HepG2 (cell line): ENCODE measurements around the gene LPIN3. TPM values are rescaled to one million over a fixed set of nuclear protein-coding genes. Genes with fewer than 3 reads are reported as not detected.

Experiments
- ATAC-seq: fragments of 200-7000 bp; cut with Tn5 transposase; 3 replicates; pipeline ENCODE4 v1.9.1; 2020; ENCODE audit warnings: mild to moderate bottlenecking, moderate library complexity
- BruUV-seq: library from RNA; stranded (reverse); fragments of 400-500 nt; replicated peaks from 2 replicates; lab custom pipeline; 2021; lab: Mats Ljungman, UMichigan
- CTCF ChIA-PET: fragments of 300-600 bp; formaldehyde crosslinking; extraction: SDS; loops from one replicate; lab custom pipeline; 2021; ENCODE audit warnings: low total read pairs, inconsistent platforms, low intra/inter-chr PET ratio; lab: Yijun Ruan, JAX
- POLR2A ChIA-PET: fragments of 350-600 bp; sonication (Branson Sonifier 250); formaldehyde crosslinking; loops from one replicate; lab custom pipeline; 2020; ENCODE audit warnings: antibody characterized with exemption, inconsistent platforms; lab: Yijun Ruan, JAX
- DNase-seq: peaks from one replicate; pipeline ENCODE4 v3.0.0-alpha.2; 2015; ENCODE audit warnings: low spot score
- FAIRE-seq: peaks from 3 replicates; lab custom pipeline; 2011; peaks lifted over from hg19 to GRCh38; lab: Jason Lieb, UNC
- H2AFZ ChIP-seq: one replicate; pipeline ENCODE4 v1.6.1; 2011; ENCODE audit warnings: low read length, inconsistent platforms
- H3K27ac ChIP-seq: fragments of 300-600 bp; 3 replicates; pipeline ENCODE4 v1.8.0; 2011; ENCODE audit warnings: mixed run types, mild to moderate bottlenecking, mixed read lengths, low read length, inconsistent platforms; ENCODE audit not compliant: insufficient read depth; ENCODE audit errors: extremely low read length
- H3K27me3 ChIP-seq, 2 experiments: fragments of 200-600 bp in 1 of 2; 2 replicates in 1 of 2; 3 replicates in 1 of 2; pipeline versions ENCODE4 v1.6.0 to v1.8.0; 2011; ENCODE audit warnings: low read length in 2 of 2, mild to moderate bottlenecking in 2 of 2, moderate library complexity in 2 of 2, inconsistent platforms in 1 of 2; ENCODE audit not compliant: insufficient read depth in 2 of 2, control insufficient read depth in 1 of 2
- H3K36me3 ChIP-seq, 2 experiments: fragments of 200-600 bp in 1 of 2; replicated peaks in 1 of 2; 2 replicates in 1 of 2; 3 replicates in 1 of 2; pipeline versions ENCODE4 v1.5.1 to v1.8.0; 2011; ENCODE audit warnings: low read length in 2 of 2, inconsistent platforms in 1 of 2; ENCODE audit not compliant: insufficient read depth in 2 of 2, control insufficient read depth in 1 of 2
- H3K4me1 ChIP-seq: 2 replicates; pipeline ENCODE4 v1.5.1; 2012; ENCODE audit warnings: low read length, inconsistent platforms; ENCODE audit not compliant: insufficient read depth
- H3K4me2 ChIP-seq: 2 replicates; pipeline ENCODE4 v1.6.0; 2011; ENCODE audit warnings: low read depth, low read length, inconsistent platforms
- H3K4me3 ChIP-seq, 3 experiments: fragments of 200-600 bp in 1 of 3; sonication (generic), shearing (Covaris generic) in 1 of 3; replicated peaks in 1 of 3; 2 replicates each; pipeline ENCODE4 v1.5.1; 2011 to 2016; ENCODE audit warnings: low read length in 3 of 3, inconsistent platforms in 2 of 3, low read depth in 2 of 3, mild to moderate bottlenecking in 2 of 3, control low read depth in 1 of 3, mixed read lengths in 1 of 3; ENCODE audit not compliant: insufficient read depth in 1 of 3
- H3K79me2 ChIP-seq: one replicate; pipeline ENCODE4 v1.6.1; 2011; ENCODE audit warnings: low read length, inconsistent platforms; ENCODE audit not compliant: insufficient read depth
- H3K9ac ChIP-seq: 2 replicates; pipeline ENCODE4 v1.6.0; 2011; ENCODE audit warnings: mild to moderate bottlenecking, low read depth, low read length, inconsistent platforms; ENCODE audit not compliant: insufficient read depth
- H3K9me3 ChIP-seq: 2 replicates; pipeline ENCODE4 v1.5.1; 2012; ENCODE audit warnings: mild to moderate bottlenecking, low read length
- H4K20me1 ChIP-seq: 2 replicates; pipeline ENCODE4 v1.6.0; 2011; ENCODE audit warnings: inconsistent platforms, mild to moderate bottlenecking, low read length, moderate library complexity; ENCODE audit not compliant: insufficient read depth
- BRF2 ChIP-seq: sonication (generic); formaldehyde crosslinking; IDR thresholded peaks from 2 replicates; pipeline ENCODE4 v1.8.1; 2022; ENCODE audit warnings: mild to moderate bottlenecking, missing genetic modification reagents
- DMTF1 ChIP-seq: sonication (generic); formaldehyde crosslinking; IDR thresholded peaks from 2 replicates; pipeline ENCODE4 v1.4.0; 2020; ENCODE audit warnings: mild to moderate bottlenecking, missing genetic modification reagents
- GTF2F1 ChIP-seq: fragments of 150-350 bp; IDR thresholded peaks from 2 replicates; pipeline ENCODE4 v1.6.1; 2014; ENCODE audit warnings: low read length
- HHEX ChIP-seq: IDR thresholded peaks from 2 replicates; pipeline ENCODE4 v1.6.1; 2016; ENCODE audit warnings: control low read depth
- IKZF1 ChIP-seq: fragments of 450-650 bp; IDR thresholded peaks from 2 replicates; pipeline ENCODE4 v1.7.1; 2016
- KAT8 ChIP-seq: IDR thresholded peaks from 2 replicates; pipeline ENCODE4 v1.6.1; 2016; ENCODE audit warnings: missing genetic modification reagents, missing compliant biosample characterization
- KLF15 ChIP-seq: sonication (generic); formaldehyde crosslinking; IDR thresholded peaks from 2 replicates; pipeline ENCODE4 v1.8.1; 2023; ENCODE audit warnings: borderline replicate concordance, mild to moderate bottlenecking, inconsistent platforms, missing genetic modification reagents, mixed read lengths
- MATR3 ChIP-seq: sonication (generic); formaldehyde crosslinking; IDR thresholded peaks from 2 replicates; pipeline ENCODE4 v1.4.0; 2020; ENCODE audit warnings: missing genetic modification reagents
- MBD4 ChIP-seq: IDR thresholded peaks from 2 replicates; pipeline ENCODE4 v1.6.1; 2012; ENCODE audit warnings: low read length, inconsistent platforms, borderline replicate concordance
- NPAS2 ChIP-seq: sonication (generic); formaldehyde crosslinking; IDR thresholded peaks from 2 replicates; pipeline ENCODE4 v1.8.0; 2022; ENCODE audit warnings: mild to moderate bottlenecking, missing genetic modification reagents, borderline replicate concordance
- U2AF2 ChIP-seq: fragments of 200-400 bp; formaldehyde crosslinking; IDR thresholded peaks from 2 replicates; pipeline ENCODE4 v1.6.1; 2017; ENCODE audit warnings: low read depth, mild to moderate bottlenecking, low read length
- ZNF629 ChIP-seq: sonication (generic); formaldehyde crosslinking; conservative IDR thresholded peaks from 2 replicates; pipeline ENCODE4 v1.5.0; 2020; ENCODE audit warnings: missing genetic modification reagents
- ZNF883 ChIP-seq: sonication (generic); formaldehyde crosslinking; IDR thresholded peaks from 2 replicates; pipeline ENCODE4 v1.5.1; 2020; ENCODE audit warnings: mild to moderate bottlenecking, missing genetic modification reagents; ENCODE audit errors: not compliant biosample characterization
- WGBS: methylation state at CpG from one replicate; pipeline ENCODE4 v1.1.6; 2017; ENCODE audit warnings: low lambda C conversion rate; 5-methylcytosine and 5-hydroxymethylcytosine counted together
- in situ Hi-C: cut with HindIII; loops from 2 replicates; pipeline ENCODE4 v1.10.0; 2017; ENCODE audit warnings: low pct_unique_long_range_greater_than_20kb; ENCODE audit not compliant: extremely low pct_ligation_motif_present
- intact Hi-C: fragments of 100-400 bp; cut with micrococcal nuclease; formaldehyde crosslinking; loops from one replicate; pipeline ENCODE4 v1.10.0; 2022; ENCODE audit not compliant: unreplicated experiment
- polyA plus RNA-seq, 8 experiments: library from polyadenylated mRNA; depleted of rRNA in 3 of 8; stranded (reverse) in 7 of 8; unstranded in 1 of 8; fragments of >200 nt; fragmentation: Illumina TruSeq in 4 of 8; extraction: Trizol in 4 of 8; gene quantifications; 2 replicates each; pipeline versions ENCODE4 v1.2.1 to v1.2.3, GENCODE V29; 2011 to 2016; ENCODE audit warnings: low read depth in 4 of 8, missing spikeins in 1 of 8, mixed read lengths in 1 of 8; ENCODE audit not compliant: insufficient read depth in 1 of 8
- total RNA-seq, 5 experiments: library from RNA; depleted of rRNA; stranded (reverse); fragments of >200 nt; fragmentation: Illumina TruSeq; extraction: Trizol; gene quantifications; 2 replicates each; pipeline ENCODE4 v1.2.3, GENCODE V29; 2016; ENCODE audit warnings: low read depth in 1 of 5
- TF ChIP-seq, protein P1 (sequence below): sonication (generic); formaldehyde crosslinking; IDR thresholded peaks from 2 replicates; pipeline ENCODE4 v1.5.0; 2020; ENCODE audit warnings: missing genetic modification reagents, mild to moderate bottlenecking, borderline replicate concordance

Gene LPIN3
- total and polyA plus RNA-seq, 2 of the 13 experiments (the other 11 are each of a cell fraction or from before 2014, with no cell fraction given): 14.2 to 28.6 TPM

DNA sequence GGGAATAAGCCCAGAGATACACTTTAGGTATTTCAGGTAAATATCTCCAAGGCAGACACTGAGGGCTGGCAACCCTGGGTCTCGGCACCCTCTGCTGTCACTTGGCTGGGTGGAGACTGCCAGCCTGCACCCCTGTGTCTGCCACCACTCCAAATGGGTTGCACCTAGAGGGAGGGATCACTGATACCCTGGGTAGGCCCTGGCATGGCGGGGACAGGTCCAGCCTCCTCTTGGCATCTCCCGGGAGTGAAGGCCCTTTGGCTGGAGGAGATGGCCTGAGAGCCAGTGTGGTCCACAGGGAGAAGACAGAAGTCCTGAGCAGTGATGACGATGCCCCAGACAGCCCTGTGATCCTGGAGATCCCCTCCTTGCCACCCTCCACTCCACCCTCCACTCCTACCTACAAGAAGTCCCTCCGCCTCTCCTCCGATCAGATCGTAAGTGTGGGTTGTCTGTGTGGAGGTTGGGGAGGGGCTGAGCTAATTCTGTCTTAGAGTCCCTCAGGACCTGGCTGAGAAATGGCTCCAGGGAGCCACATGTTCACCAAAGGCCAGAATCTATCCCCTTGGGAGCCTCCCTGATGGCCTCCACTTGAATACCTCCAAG, 15.1 kb downstream of the LPIN3 start:
- Histone ChIP-seq H2AFZ (no peak overlapping the region), H3K36me3 (peaks cover 12% of the 10 kb centered on the region in 2 experiments; a peak in 3 of 5 replicates), H3K9me3 (no peaks in the 10 kb centered on the region), H4K20me1 (no peaks in the 10 kb centered on the region), H3K79me2 (no peaks in the 10 kb centered on the region), H3K4me1 (peaks cover 13% of the 10 kb centered on the region), H3K27me3 (no peaks in the 10 kb centered on the region), H3K4me3 (no peak overlapping the region), H3K27ac (no peak overlapping the region), H3K9ac (no peak overlapping the region), H3K4me2 (no peak overlapping the region)
- in situ Hi-C loops (no loop called here), intact Hi-C loops (no loop called here)
- FAIRE-seq (no peak), DNase-seq (no peak), ATAC-seq (no peak)
- ChIA-PET POLR2A (no interaction called here), CTCF (no interaction called here)
- BruUV-seq: no TSS peak
- TF ChIP-seq MATR3 (0 out of 2 replicates have a peak, but pooled peaks have one; percentile 59), U2AF2 (no peak)
- WGBS: 95% methylated on average over 7 of the region's 7 CpGs

DNA sequence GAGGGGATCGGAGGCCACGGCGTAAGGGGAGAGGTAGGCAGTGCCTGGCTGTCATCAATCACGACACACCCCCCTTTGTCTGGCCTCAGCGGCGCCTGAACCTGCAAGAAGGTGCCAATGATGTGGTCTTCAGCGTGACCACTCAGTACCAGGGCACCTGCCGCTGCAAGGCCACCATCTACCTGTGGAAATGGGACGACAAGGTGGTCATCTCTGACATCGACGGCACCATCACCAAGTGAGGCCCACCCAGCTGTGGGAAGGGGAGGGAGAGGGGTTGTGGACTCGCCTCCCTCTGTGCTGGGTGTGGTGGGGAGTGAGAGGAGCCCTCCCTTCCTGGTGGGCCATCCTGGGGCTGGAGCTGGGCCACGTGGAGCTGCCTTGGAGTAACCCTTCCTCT, 16.3 kb downstream of the LPIN3 start:
- no TSS peak for BruUV-seq
- Histone ChIP-seq H3K9ac (no peak overlapping the region), H3K4me1 (peaks cover 13% of the 10 kb centered on the region), H3K4me2 (no peak overlapping the region), H3K36me3 (peaks cover 10 to 12% of the 10 kb centered on the region in 2 experiments; a peak in 3 of 5 replicates), H3K9me3 (no peaks in the 10 kb centered on the region), H3K4me3 (no peak overlapping the region), H3K27me3 (no peaks in the 10 kb centered on the region), H3K79me2 (no peaks in the 10 kb centered on the region), H3K27ac (no peak overlapping the region), H2AFZ (no peak overlapping the region), H4K20me1 (no peaks in the 10 kb centered on the region)
- ChIA-PET POLR2A (interaction anchor here (0.6 to 0.8 kb wide), 2 partner anchors 14 to 16 kb away, joined by 3 read pairs; partner anchors contain the start of gene LPIN3), CTCF (no interaction called here)
- DNase-seq (no peak), FAIRE-seq (no peak), ATAC-seq (no peak)
- 93% methylated on average over 13 of the region's 13 CpGs for WGBS
- intact Hi-C loops (no loop called here), in situ Hi-C loops (no loop called here)
- TF ChIP-seq KAT8 (CRISPR knock-in tag) (no peak), GTF2F1 (no peak), HHEX (CRISPR knock-in tag) (no peak), NPAS2 (CRISPR knock-in tag) (no peak), BRF2 (CRISPR knock-in tag) (no peak), MBD4 (no peak), ZNF883 (no peak), ZNF629 (CRISPR knock-in tag) (no peak), DMTF1 (CRISPR knock-in tag) (no peak), IKZF1 (no peak), KLF15 (CRISPR knock-in tag) (no peak)
- TF ChIP-seq, protein P1, sequence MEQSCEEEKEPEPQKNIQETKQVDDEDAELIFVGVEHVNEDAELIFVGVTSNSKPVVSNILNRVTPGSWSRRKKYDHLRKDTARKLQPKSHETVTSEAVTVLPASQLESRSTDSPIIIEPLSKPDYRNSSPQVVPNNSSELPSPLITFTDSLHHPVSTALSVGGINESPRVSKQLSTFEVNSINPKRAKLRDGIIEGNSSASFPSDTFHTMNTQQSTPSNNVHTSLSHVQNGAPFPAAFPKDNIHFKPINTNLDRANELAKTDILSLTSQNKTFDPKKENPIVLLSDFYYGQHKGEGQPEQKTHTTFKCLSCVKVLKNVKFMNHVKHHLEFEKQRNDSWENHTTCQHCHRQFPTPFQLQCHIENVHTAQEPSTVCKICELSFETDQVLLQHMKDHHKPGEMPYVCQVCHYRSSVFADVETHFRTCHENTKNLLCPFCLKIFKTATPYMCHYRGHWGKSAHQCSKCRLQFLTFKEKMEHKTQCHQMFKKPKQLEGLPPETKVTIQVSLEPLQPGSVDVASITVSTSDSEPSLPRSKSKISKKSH (CRISPR knock-in tag): no peak
